Gastroesophageal sphincter (tissue), 3 donors: ENCODE results near the gene ZSCAN9.

Source experiments
- POLR2A ChIP-seq, 2 donors: fragments of 450-650 bp; IDR thresholded peaks; one replicate each; pipeline ENCODE4 v1.6.1; 2017; ENCODE audit warnings: antibody characterized with exemption in 2 of 2, mild to moderate bottlenecking in 2 of 2, moderate library complexity in 1 of 2
- TF ChIP-seq, protein P1 (sequence below), 4 experiments: fragments of 200-600 bp in 2 of 4; fragments of 450-650 bp in 2 of 4; sonication (generic) in 1 of 4; IDR thresholded peaks; one replicate each; pipeline ENCODE4 v1.5.1; 2017 to 2019; ENCODE audit warnings: antibody characterized with exemption in 4 of 4, mild to moderate bottlenecking in 2 of 4, moderate library complexity in 2 of 4

DNA sequence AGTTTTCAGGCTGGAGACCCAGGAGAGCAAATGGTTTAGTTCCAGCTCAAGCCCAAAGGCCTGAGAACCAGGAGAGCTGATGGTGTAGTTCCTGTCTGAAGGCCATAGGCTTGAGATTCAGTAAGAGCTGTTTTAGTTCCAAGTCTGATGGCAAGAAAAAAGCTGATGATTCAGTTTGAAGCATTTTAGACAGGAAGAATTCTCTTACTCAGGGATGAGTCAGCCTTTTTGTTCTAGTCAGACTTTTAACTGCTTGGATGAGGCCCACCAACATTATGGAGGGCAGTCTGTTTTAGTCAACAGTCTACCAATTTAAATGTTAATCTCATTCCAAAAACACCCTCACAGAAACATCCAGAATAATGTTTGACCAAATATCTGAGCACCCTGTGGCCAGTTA, 44.4 kb downstream of the ZSCAN9 start:
- TF ChIP-seq, protein P1, sequence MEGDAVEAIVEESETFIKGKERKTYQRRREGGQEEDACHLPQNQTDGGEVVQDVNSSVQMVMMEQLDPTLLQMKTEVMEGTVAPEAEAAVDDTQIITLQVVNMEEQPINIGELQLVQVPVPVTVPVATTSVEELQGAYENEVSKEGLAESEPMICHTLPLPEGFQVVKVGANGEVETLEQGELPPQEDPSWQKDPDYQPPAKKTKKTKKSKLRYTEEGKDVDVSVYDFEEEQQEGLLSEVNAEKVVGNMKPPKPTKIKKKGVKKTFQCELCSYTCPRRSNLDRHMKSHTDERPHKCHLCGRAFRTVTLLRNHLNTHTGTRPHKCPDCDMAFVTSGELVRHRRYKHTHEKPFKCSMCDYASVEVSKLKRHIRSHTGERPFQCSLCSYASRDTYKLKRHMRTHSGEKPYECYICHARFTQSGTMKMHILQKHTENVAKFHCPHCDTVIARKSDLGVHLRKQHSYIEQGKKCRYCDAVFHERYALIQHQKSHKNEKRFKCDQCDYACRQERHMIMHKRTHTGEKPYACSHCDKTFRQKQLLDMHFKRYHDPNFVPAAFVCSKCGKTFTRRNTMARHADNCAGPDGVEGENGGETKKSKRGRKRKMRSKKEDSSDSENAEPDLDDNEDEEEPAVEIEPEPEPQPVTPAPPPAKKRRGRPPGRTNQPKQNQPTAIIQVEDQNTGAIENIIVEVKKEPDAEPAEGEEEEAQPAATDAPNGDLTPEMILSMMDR (IDR thresholded peaks at IDR 0.05): no peak
- no peak for TF ChIP-seq POLR2A (IDR thresholded peaks at IDR 0.05)
